Ishikawa (cell line): Measurements from ENCODE around the gene HK3.

Experiments used
- EP300 ChIP-seq: IDR thresholded peaks from 2 replicates; pipeline ENCODE4 v1.6.1; 2012; ENCODE audit warnings: borderline replicate concordance
- FOXM1 ChIP-seq: IDR thresholded peaks from 2 replicates; pipeline ENCODE4 v1.6.1; 2012; ENCODE audit warnings: low read depth, borderline replicate concordance
- MAX ChIP-seq: IDR thresholded peaks from 2 replicates; pipeline ENCODE4 v1.6.1; 2012
- TAF1 ChIP-seq: IDR thresholded peaks from 2 replicates; pipeline ENCODE4 v1.6.1; 2012; ENCODE audit warnings: low read depth, mild to moderate bottlenecking
- TCF12 ChIP-seq: IDR thresholded peaks from 2 replicates; pipeline ENCODE4 v1.6.1; 2012; ENCODE audit warnings: low read depth
- YY1 ChIP-seq: IDR thresholded peaks from 2 replicates; pipeline ENCODE4 v1.6.1; 2012; ENCODE audit warnings: low read depth
- TF ChIP-seq, protein P1 (sequence below): IDR thresholded peaks from 2 replicates; pipeline ENCODE4 v1.6.1; 2012; ENCODE audit warnings: low read depth, mild to moderate bottlenecking
- TF ChIP-seq, protein P2 (sequence below): IDR thresholded peaks from 2 replicates; pipeline ENCODE4 v1.6.1; 2012

DNA sequence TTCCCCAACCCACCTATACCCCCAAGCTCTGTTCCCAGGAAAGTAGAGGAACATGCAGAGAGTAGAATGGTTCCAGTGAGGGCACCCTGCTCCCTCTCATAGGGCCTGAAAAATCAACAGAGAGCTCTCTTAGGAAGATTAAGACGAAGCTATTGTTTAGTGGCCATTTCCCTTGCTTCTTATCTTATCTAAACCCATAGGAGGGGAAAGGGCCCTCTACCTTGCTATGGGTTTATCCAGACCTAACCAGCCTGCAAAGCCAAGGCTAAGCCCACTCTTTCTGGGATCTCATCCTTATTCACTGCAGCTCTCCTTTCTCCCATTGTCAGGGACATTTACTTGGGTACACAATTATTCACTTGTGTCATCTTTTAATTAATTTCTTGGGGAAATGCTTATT lies 39.3 kb upstream of the HK3 start:
- TF ChIP-seq MAX (no peak), TAF1 (no peak), TCF12 (no peak), YY1 (no peak), FOXM1 (no peak), EP300 (no peak)
- TF ChIP-seq, protein P1, sequence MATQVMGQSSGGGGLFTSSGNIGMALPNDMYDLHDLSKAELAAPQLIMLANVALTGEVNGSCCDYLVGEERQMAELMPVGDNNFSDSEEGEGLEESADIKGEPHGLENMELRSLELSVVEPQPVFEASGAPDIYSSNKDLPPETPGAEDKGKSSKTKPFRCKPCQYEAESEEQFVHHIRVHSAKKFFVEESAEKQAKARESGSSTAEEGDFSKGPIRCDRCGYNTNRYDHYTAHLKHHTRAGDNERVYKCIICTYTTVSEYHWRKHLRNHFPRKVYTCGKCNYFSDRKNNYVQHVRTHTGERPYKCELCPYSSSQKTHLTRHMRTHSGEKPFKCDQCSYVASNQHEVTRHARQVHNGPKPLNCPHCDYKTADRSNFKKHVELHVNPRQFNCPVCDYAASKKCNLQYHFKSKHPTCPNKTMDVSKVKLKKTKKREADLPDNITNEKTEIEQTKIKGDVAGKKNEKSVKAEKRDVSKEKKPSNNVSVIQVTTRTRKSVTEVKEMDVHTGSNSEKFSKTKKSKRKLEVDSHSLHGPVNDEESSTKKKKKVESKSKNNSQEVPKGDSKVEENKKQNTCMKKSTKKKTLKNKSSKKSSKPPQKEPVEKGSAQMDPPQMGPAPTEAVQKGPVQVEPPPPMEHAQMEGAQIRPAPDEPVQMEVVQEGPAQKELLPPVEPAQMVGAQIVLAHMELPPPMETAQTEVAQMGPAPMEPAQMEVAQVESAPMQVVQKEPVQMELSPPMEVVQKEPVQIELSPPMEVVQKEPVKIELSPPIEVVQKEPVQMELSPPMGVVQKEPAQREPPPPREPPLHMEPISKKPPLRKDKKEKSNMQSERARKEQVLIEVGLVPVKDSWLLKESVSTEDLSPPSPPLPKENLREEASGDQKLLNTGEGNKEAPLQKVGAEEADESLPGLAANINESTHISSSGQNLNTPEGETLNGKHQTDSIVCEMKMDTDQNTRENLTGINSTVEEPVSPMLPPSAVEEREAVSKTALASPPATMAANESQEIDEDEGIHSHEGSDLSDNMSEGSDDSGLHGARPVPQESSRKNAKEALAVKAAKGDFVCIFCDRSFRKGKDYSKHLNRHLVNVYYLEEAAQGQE: no peak
- TF ChIP-seq, protein P2, sequence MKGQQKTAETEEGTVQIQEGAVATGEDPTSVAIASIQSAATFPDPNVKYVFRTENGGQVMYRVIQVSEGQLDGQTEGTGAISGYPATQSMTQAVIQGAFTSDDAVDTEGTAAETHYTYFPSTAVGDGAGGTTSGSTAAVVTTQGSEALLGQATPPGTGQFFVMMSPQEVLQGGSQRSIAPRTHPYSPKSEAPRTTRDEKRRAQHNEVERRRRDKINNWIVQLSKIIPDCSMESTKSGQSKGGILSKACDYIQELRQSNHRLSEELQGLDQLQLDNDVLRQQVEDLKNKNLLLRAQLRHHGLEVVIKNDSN: no peak
